K562 (cell line): ENCODE measurements around the gene FES. TPM values are rescaled to one million over a fixed set of nuclear protein-coding genes. Genes with fewer than 3 reads are reported as not detected.
A peak's percentile ranks its signal among the peaks of the same experiment; 100 is the strongest.

Experiments used
- ARID3B ChIP-seq: fragments of 250-450 bp; sonication (Bioruptor Pico); IDR thresholded peaks from 2 replicates; pipeline ENCODE4 v1.4.0; 2020; ENCODE audit warnings: borderline replicate concordance
- BDP1 ChIP-seq: IDR thresholded peaks from 3 replicates; pipeline ENCODE4 v1.6.1; 2011; ENCODE audit not compliant: insufficient read length, insufficient read depth
- EP300 ChIP-seq: IDR thresholded peaks from 2 replicates; pipeline ENCODE4 v1.6.1; 2012; ENCODE audit warnings: low read length, improper control_type of control experiment
- KLF16 ChIP-seq: IDR thresholded peaks from 2 replicates; pipeline ENCODE4 v1.6.1; 2016; ENCODE audit warnings: antibody characterized with exemption
- KLF6 ChIP-seq: fragments of 250-450 bp; sonication (Bioruptor Pico); IDR thresholded peaks from 2 replicates; pipeline ENCODE4 v1.4.0; 2020; ENCODE audit warnings: mild to moderate bottlenecking, moderate library complexity, borderline replicate concordance
- MAFG ChIP-seq: fragments of 450-650 bp; conservative IDR thresholded peaks from 2 replicates; pipeline ENCODE4 v1.6.1; 2016; ENCODE audit warnings: missing genetic modification characterization, missing compliant biosample characterization
- MCM3 ChIP-seq: fragments of 450-650 bp; IDR thresholded peaks from 2 replicates; pipeline ENCODE4 v1.6.1; 2016
- MECOM ChIP-seq: fragments of 250-450 bp; sonication (Bioruptor Pico); IDR thresholded peaks from 2 replicates; pipeline ENCODE4 v1.8.0; 2022; ENCODE audit warnings: inconsistent platforms
- MED1 ChIP-seq: sonication (generic); formaldehyde crosslinking; IDR thresholded peaks from 2 replicates; pipeline ENCODE4 v1.8.1; 2023; ENCODE audit warnings: missing genetic modification reagents, borderline replicate concordance
- NFIC ChIP-seq: fragments of 450-650 bp; IDR thresholded peaks from 2 replicates; pipeline ENCODE4 v1.6.1; 2017; ENCODE audit warnings: mild to moderate bottlenecking, inconsistent platforms
- NR2F6 ChIP-seq: fragments of 450-650 bp; formaldehyde crosslinking; IDR thresholded peaks from 2 replicates; pipeline ENCODE4 v1.4.0; 2020; ENCODE audit warnings: mild to moderate bottlenecking
- PCBP2 ChIP-seq: fragments of 200-400 bp; formaldehyde crosslinking; IDR thresholded peaks from 2 replicates; pipeline ENCODE4 v1.6.1; 2018; ENCODE audit warnings: low read length, low read depth, mild to moderate bottlenecking, moderate library complexity; ENCODE audit not compliant: poor library complexity, severe bottlenecking
- POLR2AphosphoS5 ChIP-seq: IDR thresholded peaks from 2 replicates; pipeline ENCODE4 v1.6.1; 2011; ENCODE audit warnings: mild to moderate bottlenecking, low read depth, low read length, moderate library complexity; ENCODE audit not compliant: control insufficient read depth, insufficient read depth
- SAP30 ChIP-seq: fragments of 200-600 bp; sonication (generic); IDR thresholded peaks from 2 replicates; pipeline ENCODE4 v1.6.1; 2012; ENCODE audit warnings: borderline replicate concordance, low read depth, mild to moderate bottlenecking, moderate library complexity, low read length, control low read depth, inconsistent platforms; ENCODE audit not compliant: insufficient read depth, poor library complexity, severe bottlenecking
- SMAD3 ChIP-seq: fragments of 450-650 bp; formaldehyde crosslinking; conservative IDR thresholded peaks from 2 replicates; pipeline ENCODE4 v1.4.0; 2020; ENCODE audit warnings: mild to moderate bottlenecking
- SRSF7 ChIP-seq: fragments of 200-400 bp; formaldehyde crosslinking; optimal IDR thresholded peaks from 2 replicates; pipeline ENCODE3; 2017; ENCODE audit warnings: mild to moderate bottlenecking, low read depth, low read length
- TAF7 ChIP-seq: fragments of 450-650 bp; IDR thresholded peaks from 2 replicates; pipeline ENCODE4 v1.6.1; 2016; ENCODE audit warnings: missing genetic modification characterization, missing compliant biosample characterization
- ZNF232 ChIP-seq: sonication (generic); formaldehyde crosslinking; IDR thresholded peaks from 2 replicates; pipeline ENCODE4 v1.8.0; 2022; ENCODE audit warnings: mild to moderate bottlenecking, missing genetic modification reagents
- ZNF695 ChIP-seq: fragments of 450-650 bp; formaldehyde crosslinking; IDR thresholded peaks from 2 replicates; pipeline ENCODE4 v1.4.0; 2020; ENCODE audit warnings: mild to moderate bottlenecking, moderate library complexity
- ZSCAN29 ChIP-seq: fragments of 450-650 bp; IDR thresholded peaks from 2 replicates; pipeline ENCODE4 v1.6.1; 2017
- polyA plus RNA-seq, 8 experiments: library from polyadenylated mRNA; depleted of rRNA in 4 of 8; stranded (reverse) in 5 of 8; unstranded in 3 of 8; fragments of >200 nt; fragmentation: Nextera tagmentation in 2 of 8; fragmentation: Illumina TruSeq in 1 of 8; extraction: Ambion mirVana in 2 of 8; extraction: Trizol in 1 of 8; gene quantifications; 2 replicates each; pipeline versions ENCODE4 v1.2.1 to v1.2.3, GENCODE V29; 2011 to 2014; ENCODE audit warnings: inconsistent platforms in 1 of 8, missing spikeins in 1 of 8
- total RNA-seq, 7 experiments: library from RNA; depleted of rRNA in 6 of 7; stranded (reverse); fragments of >200 nt in 6 of 7; fragmentation: Illumina TruSeq in 2 of 7; extraction: Trizol in 2 of 7; gene quantifications; 2 replicates each; pipeline versions ENCODE4 v1.2.1 to v1.2.3, GENCODE V29; 2011 to 2021; ENCODE audit warnings: low replicate concordance in 1 of 7
- TF ChIP-seq, protein P1 (sequence below): fragments of 250-450 bp; sonication (Bioruptor Pico); IDR thresholded peaks from 2 replicates; pipeline ENCODE4 v1.4.0; 2020; ENCODE audit warnings: mild to moderate bottlenecking, moderate library complexity
- TF ChIP-seq, protein P2 (sequence below): fragments of 250-450 bp; sonication (Bioruptor Pico); IDR thresholded peaks from 2 replicates; pipeline ENCODE4 v1.5.0; 2021
- TF ChIP-seq, protein P3 (sequence below): fragments of 250-450 bp; sonication (Bioruptor Pico); IDR thresholded peaks from 2 replicates; pipeline ENCODE4 v1.5.0; 2020; ENCODE audit warnings: mild to moderate bottlenecking

Gene FES
- total and polyA plus RNA-seq, 9 of the 15 experiments (the other 6 are each of a cell fraction or from before 2014, with no cell fraction given), result 0.38 to 2.6 (median 0.82) TPM

- TF ChIP-seq, protein P1, sequence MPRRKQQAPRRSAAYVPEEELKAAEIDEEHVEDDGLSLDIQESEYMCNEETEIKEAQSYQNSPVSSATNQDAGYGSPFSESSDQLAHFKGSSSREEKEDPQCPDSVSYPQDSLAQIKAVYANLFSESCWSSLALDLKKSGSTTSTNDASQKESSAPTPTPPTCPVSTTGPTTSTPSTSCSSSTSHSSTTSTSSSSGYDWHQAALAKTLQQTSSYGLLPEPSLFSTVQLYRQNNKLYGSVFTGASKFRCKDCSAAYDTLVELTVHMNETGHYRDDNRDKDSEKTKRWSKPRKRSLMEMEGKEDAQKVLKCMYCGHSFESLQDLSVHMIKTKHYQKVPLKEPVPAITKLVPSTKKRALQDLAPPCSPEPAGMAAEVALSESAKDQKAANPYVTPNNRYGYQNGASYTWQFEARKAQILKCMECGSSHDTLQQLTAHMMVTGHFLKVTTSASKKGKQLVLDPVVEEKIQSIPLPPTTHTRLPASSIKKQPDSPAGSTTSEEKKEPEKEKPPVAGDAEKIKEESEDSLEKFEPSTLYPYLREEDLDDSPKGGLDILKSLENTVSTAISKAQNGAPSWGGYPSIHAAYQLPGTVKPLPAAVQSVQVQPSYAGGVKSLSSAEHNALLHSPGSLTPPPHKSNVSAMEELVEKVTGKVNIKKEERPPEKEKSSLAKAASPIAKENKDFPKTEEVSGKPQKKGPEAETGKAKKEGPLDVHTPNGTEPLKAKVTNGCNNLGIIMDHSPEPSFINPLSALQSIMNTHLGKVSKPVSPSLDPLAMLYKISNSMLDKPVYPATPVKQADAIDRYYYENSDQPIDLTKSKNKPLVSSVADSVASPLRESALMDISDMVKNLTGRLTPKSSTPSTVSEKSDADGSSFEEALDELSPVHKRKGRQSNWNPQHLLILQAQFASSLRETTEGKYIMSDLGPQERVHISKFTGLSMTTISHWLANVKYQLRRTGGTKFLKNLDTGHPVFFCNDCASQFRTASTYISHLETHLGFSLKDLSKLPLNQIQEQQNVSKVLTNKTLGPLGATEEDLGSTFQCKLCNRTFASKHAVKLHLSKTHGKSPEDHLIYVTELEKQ, result no peak
- TF ChIP-seq ZSCAN29 (no peak), NR2F6 (CRISPR knock-in tag) (no peak), ZNF695 (CRISPR knock-in tag) (no peak), MCM3 (no peak), POLR2AphosphoS5 (peak; percentile 30; the same call in 1 of the 2 replicates), ARID3B (CRISPR knock-in tag) (no peak), PCBP2 (no peak), TAF7 (no peak), SAP30 (no peak), MED1 (CRISPR knock-in tag) (no peak), KLF6 (CRISPR knock-in tag) (no peak), ZNF232 (CRISPR knock-in tag) (no peak), NFIC (peak; percentile 29; the same call in 1 of the 2 replicates), MECOM (no peak), BDP1 (no peak), SMAD3 (CRISPR knock-in tag) (no peak), MAFG (tag) (peak; percentile 81), SRSF7 (no peak), EP300 (no peak; the same call in 1 of the 2 replicates), KLF16 (0 out of 2 replicates have a peak, but pooled peaks have one; percentile 32)
- TF ChIP-seq, protein P2, sequence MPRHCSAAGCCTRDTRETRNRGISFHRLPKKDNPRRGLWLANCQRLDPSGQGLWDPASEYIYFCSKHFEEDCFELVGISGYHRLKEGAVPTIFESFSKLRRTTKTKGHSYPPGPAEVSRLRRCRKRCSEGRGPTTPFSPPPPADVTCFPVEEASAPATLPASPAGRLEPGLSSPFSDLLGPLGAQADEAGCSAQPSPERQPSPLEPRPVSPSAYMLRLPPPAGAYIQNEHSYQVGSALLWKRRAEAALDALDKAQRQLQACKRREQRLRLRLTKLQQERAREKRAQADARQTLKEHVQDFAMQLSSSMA (CRISPR knock-in tag), result no peak
- TF ChIP-seq, protein P3, sequence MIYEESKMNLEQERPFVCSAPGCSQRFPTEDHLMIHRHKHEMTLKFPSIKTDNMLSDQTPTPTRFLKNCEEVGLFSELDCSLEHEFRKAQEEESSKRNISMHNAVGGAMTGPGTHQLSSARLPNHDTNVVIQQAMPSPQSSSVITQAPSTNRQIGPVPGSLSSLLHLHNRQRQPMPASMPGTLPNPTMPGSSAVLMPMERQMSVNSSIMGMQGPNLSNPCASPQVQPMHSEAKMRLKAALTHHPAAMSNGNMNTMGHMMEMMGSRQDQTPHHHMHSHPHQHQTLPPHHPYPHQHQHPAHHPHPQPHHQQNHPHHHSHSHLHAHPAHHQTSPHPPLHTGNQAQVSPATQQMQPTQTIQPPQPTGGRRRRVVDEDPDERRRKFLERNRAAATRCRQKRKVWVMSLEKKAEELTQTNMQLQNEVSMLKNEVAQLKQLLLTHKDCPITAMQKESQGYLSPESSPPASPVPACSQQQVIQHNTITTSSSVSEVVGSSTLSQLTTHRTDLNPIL (CRISPR knock-in tag), result no peak
Observed at GRCh38 chr15:90915808-90916440, 31.6 kb downstream of the FES start (continued).
